GM21367 (cell line): Measurements from ENCODE around the gene SLC35D3.
"Not testable (repeated sequence)": the region's sequence is repeated elsewhere in the genome, so short reads cannot be mapped to it uniquely, and the experiment has no call there.

Experiments used
- ATAC-seq: cut with Tn5 transposase; IDR thresholded peaks from one replicate; pipeline ENCODE4 v1.9.1; 2021; ENCODE audit not compliant: unreplicated experiment

Gene SLC35D3, protein sequence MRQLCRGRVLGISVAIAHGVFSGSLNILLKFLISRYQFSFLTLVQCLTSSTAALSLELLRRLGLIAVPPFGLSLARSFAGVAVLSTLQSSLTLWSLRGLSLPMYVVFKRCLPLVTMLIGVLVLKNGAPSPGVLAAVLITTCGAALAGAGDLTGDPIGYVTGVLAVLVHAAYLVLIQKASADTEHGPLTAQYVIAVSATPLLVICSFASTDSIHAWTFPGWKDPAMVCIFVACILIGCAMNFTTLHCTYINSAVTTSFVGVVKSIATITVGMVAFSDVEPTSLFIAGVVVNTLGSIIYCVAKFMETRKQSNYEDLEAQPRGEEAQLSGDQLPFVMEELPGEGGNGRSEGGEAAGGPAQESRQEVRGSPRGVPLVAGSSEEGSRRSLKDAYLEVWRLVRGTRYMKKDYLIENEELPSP

DNA sequence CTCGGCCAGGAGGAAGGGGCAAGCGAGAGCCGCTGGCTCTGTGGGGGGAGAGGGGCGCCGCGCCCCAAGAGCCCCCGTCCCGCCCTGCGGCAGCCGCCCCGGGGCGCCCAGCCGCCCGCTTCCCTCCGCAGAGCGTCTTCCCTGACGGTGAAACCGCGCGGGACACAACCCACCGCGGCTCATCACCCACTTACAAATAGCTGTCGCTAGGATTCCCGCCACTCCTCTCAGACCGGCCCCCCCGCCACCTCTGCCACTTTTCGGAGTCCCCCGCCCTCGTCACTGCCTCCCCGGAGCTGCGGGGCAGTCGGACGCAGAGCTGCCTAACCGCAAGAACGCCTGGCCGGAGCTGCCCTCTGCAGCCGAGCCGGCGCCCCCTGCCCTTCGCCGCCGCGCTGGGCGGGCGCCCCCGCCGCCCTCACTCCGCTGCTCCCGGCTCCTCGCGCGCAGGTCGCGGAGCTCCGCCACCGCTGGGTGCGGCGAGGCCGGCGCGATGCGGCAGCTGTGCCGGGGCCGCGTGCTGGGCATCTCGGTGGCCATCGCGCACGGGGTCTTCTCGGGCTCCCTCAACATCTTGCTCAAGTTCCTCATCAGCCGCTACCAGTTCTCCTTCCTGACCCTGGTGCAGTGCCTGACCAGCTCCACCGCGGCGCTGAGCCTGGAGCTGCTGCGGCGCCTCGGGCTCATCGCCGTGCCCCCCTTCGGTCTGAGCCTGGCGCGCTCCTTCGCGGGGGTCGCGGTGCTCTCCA lies at the start of gene SLC35D3:
Gene SLC35D3 (plus strand): TSS at position 366 of the 749 bp plus-strand sequence. CDS start 128 bp downstream, at position 494.
- ATAC-seq = no peak

DNA sequence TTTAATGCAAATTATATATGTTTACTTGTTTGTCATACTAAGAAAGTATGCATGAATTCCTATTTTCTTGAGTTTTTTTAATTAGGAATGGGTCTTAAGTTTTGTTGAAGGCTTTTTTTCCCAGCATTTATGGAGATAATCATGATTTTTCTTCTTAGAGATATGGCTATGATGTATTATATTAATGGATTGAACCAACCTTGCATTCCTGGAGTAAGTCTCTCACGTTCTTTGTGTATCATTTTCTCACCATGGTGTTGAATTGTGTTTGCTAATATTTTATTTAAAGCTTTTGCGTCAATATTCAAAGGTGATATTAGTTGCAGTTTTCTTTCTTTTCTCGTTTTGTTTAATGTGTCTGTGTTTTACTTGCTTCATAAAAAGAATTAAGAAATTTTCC lies 48.4 kb upstream of the SLC35D3 start:
- ATAC-seq = no peak

DNA sequence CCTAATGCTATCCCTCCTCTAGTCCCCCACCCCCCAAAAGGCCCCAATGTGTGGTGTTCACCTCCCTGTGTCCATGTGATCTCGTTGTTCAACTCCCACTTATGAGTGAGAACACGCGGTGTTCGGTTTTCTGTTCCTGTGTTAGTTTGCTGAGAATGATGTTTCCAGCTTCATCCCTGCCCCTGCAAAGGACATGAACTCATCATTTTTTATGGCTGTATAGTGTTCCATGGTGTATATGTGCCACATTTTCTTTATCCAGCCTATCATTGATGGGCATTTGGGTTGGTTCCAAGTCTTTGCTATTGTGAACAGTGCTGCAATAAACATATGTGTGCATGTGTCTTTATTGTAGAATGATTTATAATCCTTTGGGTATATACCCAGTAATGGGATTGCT lies 45.6 kb upstream of the SLC35D3 start:
- not testable (repeated sequence) for ATAC-seq

DNA sequence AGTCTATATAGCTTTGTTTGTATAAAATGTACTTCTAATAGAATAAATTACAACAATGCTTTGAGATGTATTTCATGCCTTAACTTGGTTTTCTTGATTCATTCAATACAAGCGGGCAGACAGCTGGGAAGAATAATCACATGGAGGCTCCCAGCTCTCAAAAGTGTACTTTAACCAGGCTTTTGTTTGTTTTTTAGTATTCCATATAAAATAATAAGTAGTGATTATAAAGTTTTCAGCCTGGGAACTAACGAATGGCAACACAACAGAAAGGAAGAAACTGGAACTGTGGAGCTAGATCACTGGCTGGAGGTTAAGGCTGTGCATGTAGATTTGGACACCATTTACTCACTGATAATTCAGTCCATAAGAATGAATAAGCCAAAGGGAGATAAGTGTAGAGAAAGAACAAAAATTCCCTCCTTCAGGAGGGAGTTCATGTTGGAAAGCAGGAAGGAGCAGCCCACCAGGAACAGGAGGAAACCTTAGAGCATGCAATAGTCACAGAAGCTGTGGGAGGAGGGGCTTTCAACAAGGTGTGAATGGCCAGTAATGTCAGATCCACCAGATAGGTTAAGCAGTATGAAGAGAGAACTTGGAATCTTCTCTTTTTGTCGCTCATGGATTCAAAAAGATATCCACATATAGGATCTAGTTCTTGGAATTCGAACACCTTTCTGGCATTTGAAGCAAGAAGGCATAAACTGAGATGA lies 41.2 kb upstream of the SLC35D3 start:
- ATAC-seq = no peak

- ATAC-seq = no peak
Measured at GRCh38 chr6:136886091-136886490, 36.0 kb upstream of the SLC35D3 start.

- ATAC-seq = no peak
Measured at GRCh38 chr6:136887953-136888352, 34.1 kb upstream of the SLC35D3 start.

DNA sequence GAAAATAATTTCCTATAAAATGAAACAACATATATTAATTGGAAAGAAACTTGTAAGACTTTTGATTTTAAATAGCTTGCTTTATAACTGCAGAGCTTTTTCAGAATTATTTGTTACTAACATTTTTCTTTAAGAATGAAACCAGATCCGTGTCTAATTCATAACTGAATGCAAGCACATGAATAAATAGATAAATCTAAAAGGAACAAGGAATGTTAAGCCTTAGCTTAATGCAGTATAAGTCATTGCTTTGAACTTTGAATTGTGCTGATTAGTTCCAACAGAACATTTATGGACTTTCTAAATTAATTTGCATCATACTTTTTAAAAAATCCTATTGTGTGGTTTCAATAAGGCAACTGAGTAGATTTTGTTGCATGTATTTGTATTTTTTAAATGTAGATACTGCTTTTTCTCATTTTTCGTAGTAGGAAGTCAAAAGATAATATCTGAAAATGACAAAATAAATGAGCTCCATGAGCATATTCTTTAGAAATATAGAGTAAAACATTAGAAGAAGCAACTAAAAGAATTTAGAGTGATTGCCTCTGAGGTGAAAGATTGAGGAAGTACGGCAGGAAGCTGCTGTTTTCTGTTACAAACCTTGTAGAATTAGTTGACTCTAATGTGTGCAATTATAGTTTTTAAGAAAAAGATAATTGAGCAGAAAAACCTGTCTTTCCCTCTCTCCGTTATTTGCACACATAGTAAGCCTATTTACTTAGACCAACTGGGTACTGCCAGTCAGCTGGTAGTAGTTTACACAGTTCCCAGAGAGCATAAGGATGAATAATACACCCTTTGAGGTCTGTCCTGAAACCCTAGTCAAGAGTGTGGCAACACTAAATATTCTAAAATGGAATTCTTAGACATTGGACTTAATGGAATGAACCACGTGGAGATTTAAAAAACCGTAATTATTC lies 32.6 kb upstream of the SLC35D3 start:
- ATAC-seq = no peak

DNA sequence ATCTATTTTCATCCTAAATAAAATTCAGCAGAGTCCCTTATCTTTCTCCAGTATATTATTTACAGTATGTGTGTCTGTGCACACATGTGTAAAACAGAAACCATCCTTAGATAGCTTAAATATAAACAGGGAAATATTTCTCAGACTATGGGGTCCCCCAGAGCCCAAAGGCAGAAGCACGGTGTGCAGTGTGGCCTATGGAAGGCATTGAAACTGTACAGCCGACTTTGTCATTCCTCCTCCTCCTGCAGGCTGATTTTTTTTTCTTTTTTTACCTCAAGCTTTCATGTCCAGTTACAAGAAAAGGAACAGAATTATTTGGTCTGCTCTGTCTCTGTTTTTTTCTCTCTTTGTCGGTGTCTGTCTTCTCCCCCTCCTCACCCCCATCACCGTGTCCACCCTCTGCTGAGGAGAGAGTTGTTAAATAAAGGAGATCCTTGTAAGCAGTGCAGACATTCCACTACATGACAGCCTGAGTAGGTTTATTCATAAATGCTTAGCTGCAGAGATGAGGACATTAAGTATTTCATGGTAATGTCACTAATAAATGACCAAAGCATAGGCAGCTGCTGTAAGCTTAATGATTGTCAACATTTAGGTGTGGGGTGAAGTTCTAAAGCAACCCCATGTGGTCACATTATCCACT lies 31.8 kb upstream of the SLC35D3 start:
- ATAC-seq = no peak

DNA sequence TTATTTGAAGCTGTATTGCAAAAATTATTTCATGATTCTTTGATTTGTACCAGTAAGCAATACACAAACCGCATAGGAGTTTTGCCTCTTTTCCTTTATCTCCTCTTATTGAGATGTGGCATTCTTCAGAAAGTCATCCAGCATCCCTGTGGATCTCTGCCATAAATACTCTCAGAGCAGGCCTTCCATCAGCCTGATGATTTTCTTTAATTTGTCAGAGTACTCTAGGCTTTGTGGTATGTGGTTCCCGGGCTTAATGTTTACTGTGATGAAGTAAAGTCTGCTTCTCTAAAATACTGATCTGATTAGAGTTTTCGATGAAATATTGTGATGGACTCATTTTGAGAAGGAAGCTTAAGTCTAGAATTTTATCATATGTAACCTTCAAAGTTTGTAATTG lies 31.1 kb upstream of the SLC35D3 start:
- no peak for ATAC-seq

DNA sequence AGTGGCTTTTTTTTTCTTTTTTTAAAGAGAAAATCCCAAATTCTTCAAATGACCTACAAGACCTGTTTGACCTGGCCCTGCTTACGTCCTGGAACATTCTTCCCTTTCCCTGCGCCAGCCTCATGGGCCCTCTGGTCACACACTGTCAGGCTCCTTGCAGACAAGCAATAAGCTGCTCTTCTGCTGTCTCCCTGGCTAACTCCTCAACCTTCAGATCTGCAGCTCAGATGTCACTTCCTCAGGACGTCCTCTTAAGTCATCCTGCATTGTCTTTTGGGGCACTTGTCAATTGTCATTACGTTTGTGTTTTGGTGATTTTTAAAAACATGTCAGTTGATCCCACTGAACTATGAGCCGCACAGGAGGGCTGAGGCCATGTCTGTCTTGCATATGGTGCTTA lies 28.9 kb upstream of the SLC35D3 start:
- ATAC-seq = no peak

DNA sequence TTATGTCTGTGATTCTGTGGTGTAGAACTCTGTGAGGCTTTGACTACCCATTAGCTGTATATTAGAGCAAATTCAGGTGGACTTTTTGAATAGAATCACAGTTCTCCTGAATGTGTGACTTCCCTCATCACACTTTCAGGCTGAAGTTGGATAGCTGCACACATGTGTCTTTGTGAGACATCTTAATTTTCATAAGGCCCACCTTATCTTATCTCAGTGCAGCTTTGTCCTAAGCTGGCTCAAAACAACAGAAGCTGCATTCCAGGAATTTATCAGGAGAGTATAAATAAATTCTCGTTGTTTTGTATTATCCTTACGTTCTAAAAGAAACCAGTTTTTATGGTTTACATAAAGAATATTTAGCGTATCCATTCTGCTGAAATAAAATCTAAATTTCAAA lies 26.2 kb upstream of the SLC35D3 start:
- no peak for ATAC-seq

DNA sequence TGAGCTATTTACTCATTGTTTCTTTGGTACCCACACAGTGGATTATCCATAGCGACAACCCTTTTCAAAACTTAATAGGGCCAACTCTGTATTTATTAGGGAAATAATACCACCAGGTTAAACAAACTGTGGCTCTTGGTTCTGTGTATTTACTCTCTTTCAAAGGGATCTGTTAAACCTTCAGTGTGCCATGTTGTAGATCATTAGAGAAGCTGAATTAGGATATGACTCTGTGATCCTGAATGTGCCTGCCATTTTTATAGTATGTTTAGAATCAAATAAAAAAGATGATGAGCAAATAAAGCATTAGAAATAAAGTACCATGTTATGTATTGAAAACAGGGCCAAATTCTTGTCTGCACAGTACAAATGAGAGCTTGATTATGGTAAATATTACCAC lies 25.0 kb upstream of the SLC35D3 start:
- no peak for ATAC-seq

DNA sequence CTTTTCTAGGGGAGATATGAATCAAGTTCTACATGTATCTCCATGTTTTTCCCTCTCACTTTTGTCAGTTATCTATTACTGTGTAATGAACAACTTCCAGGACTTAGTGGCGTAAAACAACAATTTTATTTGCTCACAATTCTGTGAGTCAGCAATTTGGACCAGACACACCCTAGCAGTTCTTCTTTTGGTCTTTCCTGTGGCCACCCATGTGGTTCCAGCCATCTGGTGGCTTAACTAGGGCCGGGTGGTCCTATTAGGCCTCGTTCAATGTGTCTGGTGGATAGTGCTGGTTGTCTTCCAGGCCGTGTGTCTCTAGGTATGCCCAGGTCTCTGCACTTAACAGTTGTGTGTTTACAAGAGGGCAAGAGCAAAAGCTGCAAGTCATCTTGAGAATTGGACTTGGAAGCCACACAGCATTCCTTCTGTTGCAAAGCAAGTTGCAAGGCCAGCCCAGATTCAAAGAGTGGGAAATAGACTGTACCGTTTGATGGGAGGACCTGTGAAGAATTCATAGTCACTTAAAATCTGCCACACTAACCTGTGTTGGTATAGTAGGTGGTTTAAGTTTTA lies 20.8 kb upstream of the SLC35D3 start:
- ATAC-seq = no peak

- not testable (repeated sequence) for ATAC-seq
Measured at GRCh38 chr6:136904477-136904876, 17.6 kb upstream of the SLC35D3 start.

DNA sequence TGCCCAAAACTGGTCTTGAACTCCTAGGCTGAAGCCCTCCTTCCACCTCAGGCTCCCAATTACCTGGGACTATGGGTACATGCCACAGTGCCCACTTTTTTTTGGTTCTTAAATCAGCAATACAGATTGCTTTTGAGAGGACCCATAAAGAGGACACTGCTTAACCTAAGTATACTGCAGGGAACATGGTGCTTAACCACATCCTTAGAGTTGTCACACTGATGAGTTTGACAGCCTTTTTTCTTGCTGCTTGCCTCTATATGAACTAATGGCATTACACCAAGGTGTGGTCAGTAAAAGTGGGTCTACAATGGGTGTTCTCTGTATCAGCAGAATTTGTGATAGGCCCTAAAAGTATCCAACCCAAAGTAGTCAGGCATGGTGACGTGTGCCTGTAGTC lies 7.2 kb upstream of the SLC35D3 start:
- no peak for ATAC-seq

DNA sequence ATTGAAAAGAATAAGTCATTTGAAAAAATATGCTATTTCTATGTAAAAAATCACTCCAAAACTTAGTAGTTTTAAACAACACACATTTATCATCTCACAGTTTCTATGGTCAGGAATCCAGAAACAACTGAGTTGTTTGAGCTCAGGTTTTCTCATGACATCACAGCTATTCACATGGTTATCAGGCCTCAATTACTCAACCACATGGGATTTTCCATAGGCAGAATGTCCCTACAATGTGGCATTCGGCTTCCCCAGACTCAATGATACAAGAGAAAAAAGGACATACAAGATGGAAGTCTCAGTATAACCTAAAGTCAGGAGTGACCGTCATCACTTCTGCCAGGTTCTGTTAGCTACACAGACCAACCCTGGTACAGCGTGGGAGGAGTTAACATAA lies 3.4 kb upstream of the SLC35D3 start:
- no peak for ATAC-seq

- no peak for ATAC-seq
Measured at GRCh38 chr6:136920216-136920615, 1.9 kb upstream of the SLC35D3 start.

- ATAC-seq = no peak
Measured at GRCh38 chr6:136920671-136921380, 1.3 kb upstream of the SLC35D3 start.

- ATAC-seq = no peak
Measured at GRCh38 chr6:136921381-136921935, 643 bp upstream of the SLC35D3 start.
